Activated CD8-positive, alpha-beta memory T cell treated with anti-CD3 and anti-CD28 coated beads, Interleukin-2, amount 50 U/mL, for 48 hours (primary cell): ENCODE results near the gene NPW.
A peak's percentile ranks its signal among the peaks of the same experiment; 100 is the strongest.
"Not testable (repeated sequence)": the region's sequence is repeated elsewhere in the genome, so short reads cannot be mapped to it uniquely, and the experiment has no call there.

Source experiments
- DNase-seq: peaks from one replicate; pipeline ENCODE4 v3.0.0-alpha.2; 2020

Gene NPW

DNA sequence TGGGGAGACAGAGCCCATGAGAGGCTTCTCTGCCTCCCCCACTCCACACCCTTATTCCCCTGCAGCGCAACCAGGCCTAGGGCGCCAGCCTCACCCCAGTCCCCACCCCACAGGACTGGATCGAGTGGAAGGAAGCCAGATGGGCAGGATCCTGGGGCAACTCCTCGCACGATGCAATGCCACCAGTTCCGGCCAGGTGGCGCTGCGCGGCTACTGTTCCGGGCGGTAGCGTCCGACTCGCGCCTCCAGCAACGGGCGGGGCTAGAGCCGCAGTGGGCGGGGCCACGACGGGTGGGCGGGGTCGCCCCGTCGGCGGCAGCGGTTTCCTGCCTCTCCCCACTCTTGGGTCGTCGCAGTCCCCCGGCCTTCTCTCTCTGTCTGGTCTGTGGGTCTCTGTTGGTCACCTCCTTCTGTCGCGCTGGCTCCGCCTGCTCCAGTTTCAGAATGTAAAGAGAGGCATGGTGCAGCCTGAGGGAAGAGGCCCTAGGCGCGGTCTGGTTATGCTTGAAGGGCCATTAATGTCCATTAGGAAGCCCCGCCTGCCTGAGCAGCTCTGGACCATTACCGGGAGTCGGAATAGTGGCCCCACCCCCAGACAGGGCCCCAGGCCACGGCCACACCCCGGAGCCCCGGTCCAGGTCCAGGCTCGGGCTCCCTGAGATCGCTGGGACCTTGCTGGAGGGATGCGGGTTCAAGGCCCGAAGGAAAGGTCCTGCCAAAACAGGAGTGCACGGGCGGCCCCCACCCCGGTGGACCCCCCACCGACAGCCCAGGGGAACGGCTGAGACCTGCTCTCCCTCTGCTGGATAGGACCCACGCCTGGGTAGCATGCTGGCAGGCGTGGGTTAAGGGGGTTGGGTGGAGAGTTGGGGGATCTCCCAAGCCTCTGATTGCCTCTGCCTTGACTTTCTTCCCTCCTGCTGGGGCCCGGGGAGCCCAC is 3.8 kb downstream of the NPW start:
- peak; percentile 100 for DNase-seq

DNA sequence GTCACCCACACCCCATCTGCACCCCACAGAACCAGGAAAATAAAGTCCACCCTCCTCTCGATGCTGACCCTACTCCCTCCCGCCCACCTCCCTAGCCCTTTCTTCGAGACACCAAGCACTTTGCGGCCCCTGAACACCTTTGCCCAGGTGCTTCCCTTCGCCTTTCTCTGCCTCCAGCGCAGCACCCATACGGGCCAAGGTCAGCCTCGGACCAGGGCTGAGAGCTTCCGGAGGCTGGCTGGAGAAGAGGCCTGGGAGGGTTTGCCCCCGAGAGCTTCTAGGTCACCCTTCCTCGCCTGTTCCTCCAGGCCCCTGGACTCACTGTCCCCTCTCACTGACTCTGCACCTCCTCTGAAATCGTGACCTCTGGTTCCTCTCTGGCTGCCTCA is 4.4 kb downstream of the NPW start:
- DNase-seq = no peak

DNA sequence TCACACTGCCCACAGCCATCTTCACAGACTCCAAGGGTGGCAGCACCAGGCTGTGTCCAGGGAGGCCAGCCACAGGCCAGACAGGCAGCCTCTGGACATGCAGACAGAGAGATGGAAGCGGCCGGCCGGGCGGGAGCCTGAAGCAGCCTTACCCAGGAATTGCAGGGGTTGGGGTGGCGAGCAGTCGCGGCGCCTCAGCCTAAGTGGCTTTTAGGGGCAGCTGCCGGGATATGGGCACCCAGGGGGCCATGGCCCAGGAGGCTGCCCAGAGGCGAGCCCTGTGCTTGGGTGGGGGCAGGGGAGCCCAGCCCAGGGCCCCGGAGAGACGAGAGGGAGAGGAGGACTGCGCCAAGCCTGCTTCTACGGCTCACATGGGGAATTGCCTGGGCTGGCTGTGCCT is 5.7 kb downstream of the NPW start:
- DNase-seq = no peak

DNA sequence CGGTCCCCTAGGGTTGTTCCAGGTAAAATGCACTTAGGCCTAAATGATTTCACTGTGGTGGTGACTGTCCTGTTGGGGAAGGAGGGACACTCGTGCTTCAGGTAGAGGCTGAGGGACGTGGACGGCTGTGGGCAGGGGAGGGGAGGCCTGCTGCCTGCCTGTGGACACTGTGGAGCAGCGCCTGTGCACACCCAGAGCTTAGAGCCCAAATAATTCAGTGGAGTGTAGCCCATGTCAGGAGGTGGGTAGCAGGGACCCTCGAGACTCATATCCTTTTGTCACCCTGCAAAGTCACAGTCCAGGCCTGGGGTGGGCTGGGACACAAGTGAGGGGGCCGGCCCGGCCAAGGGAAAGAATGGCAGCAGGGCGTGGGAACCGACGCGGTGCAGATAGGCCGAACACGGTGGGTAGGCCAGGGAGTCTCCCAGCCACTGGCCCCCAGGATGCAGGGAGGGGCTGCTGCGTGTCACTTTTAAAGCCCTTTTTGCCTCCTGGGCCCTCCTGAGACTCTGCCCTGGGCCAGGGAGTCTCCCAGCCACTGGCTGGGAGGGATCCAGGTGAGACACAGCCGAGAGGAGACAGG is 6.4 kb downstream of the NPW start:
- DNase-seq = no peak

DNA sequence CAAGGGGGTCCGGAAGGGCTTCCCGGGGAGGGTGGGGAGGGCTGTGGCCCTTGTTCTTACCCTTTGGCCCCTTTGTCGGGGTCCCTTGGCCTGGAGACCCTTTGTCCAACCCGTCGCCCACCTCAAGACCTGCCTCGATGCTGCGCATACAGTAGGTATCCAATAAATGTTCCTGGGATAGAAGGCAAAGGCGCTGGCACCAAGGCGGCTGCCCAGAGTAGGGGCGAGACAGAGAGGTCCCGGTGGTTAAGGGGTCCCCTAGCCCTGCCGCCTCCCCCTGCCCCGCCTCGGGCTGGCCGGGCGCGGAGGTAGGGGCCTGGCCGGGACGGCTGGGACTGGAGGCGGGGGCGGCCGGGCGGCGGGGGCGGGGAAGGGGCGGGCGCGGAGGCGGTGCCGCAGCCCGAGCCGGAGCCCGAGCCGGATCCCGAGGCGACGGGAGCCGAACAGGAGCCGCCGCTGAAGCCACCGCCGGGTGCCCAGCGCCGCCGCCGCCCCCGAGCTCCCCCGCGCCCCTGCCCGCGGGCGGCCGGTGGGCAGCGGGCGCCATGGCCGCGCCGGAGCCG is 7.0 kb downstream of the NPW start, which contains the start of gene NHERF2:
Gene NHERF2, plus strand, starts transcription at position 442 of the 563 bp plus-strand sequence. Its CDS starts 104 bp downstream, at position 546.
- DNase-seq = no peak

DNA sequence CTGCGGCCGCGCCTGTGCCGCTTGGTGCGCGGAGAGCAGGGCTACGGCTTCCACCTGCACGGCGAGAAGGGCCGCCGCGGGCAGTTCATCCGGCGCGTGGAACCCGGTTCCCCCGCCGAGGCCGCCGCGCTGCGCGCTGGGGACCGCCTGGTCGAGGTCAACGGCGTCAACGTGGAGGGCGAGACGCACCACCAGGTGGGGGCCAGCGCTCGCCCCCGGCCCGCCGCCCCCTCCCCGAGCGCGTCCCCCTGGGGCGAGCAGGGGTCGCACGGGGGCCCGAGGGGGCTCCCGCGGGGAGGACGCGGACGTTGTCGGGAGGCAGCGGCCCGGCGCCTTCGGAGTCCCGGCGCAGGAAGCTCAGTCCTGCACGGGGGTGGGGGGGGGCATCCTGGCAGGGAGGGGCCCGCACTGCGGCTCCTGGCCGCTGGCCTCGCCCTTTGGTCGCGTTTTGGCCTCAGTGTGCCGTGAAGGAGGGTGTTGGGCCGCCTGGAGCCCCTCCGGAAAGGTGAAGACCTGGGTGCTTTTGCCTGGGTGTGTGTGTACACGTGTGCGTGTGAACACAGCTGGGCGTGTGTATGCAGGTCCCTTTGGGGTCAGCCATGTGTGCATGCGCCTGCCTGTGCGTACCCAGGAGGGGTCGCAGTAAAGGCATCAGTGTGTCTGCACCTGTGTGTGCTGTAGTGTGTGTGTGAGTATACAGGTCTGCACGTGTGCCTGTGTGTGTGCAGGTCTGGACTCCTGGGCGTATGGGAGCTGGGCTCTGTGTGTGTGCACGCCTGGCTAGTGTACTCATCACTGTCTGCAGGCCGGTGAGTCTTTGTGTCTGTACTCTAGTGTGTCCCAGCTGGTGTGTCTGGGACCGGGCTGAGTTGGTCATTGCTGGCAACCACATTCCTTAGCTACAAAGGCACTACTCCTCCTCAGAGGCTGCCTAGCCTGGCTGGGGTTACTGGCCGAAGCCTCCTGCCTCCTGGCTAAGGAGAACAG is 7.7 kb downstream of the NPW start:
- peak; percentile 65 for DNase-seq

DNA sequence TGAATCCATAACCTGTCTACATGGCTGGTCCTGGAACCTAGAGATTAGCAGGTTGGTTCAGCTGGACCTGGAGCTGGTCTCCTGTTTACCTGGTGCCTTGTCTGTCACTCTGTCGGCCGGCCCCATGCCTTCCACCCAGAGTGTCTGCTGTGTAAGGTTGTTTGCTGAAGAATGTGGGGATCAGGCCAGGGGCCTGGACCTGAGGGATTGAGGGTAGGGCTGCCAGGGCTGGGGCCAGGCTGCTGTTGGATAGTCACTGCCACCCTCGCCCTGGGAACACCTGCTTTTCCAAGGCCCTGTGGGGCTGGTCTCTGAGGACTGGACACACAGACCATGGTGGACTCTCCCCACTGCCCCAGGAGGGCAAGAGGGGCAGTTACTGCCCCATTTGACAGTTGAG is 8.6 kb downstream of the NPW start:
- no peak for DNase-seq

DNA sequence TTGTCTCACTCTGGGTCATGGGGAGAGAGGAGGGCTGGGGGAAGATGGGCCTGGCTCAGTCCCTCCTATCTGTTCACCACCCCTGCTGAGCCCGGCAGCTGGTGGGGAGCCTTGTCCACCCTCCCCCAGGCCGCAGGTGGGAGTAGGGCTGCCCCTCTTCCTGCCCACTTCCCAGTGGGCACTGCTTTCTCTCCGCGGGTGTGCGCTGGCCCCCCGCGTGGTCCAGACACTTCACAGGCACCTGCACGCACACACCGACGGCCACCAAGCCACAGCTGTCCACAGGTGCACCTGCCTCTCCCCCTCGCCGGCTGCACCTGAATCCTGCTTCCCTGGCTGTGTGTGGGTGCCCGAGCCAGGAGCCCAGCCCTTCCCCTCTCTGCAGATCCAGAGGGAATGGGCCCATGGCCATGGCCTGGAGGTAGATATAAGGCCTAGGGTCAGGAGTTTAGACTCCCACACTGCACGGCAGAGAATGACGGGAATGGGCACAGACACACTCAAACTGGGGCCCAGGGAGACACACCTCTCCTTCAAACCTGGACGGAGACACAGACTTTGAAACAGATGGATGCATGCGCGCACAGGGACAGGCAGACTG is 9.1 kb downstream of the NPW start:
- DNase-seq = no peak

DNA sequence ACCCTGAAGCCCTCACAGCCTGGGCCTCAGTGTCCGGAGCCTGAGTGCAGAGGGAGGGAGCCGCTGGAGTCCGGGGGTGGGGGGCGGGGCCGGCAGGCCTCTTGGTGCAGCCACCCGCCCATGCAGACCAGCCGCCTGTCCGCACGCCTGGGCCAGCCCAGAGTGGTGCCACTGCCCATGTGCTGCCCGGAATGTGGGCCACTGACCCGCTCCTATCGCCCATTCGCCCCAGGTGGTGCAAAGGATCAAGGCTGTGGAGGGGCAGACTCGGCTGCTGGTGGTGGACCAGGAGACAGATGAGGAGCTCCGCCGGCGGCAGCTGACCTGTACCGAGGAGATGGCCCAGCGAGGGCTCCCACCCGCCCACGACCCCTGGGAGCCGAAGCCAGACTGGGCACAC is 9.8 kb downstream of the NPW start:
- no peak for DNase-seq

DNA sequence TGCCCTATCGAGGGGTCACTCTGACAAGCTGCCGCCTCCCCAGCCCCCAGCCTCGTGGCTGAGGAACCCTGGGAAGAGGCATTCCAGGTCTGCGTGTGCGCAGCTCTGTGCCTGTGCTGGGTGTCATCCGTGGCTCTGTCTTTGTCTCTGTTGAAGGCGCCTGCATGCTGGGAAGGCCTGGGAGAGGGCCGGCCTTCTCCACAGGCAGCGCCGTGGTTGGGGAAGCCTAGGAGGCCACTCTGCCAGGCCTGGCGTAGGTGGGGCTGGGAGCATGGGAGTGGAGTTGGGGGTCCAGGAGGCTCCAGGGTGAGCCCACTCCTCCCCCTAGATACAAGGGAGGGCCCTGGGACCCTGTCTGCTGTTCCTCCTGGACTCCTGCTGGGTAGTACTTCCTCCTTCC is 10.5 kb downstream of the NPW start:
- DNase-seq = no peak

DNA sequence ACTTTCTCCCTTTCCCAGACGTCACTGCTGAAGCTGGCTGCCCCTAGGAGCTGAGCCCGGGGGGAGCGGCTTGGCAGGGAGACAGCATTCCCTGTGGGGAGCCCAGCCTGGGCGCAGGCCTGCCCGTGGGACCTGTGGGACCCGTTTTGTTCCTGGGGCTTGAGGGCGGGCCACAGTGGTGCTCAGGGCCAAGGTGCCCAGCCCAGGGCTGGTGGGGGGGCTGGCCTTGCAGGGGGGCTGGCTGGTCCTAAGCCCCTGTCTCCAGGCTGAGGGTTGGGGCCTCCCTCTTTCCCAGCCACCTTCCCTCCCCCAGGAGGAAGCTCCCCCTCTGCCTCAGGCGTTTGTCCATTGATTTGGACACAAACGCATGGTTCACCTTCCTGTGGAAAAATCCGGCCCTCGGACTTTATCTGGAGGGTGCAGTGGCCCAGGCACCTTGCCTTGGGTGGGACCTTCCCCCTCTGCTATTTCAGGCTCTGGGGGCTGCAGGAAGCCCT is 11.5 kb downstream of the NPW start:
- DNase-seq = no peak

DNA sequence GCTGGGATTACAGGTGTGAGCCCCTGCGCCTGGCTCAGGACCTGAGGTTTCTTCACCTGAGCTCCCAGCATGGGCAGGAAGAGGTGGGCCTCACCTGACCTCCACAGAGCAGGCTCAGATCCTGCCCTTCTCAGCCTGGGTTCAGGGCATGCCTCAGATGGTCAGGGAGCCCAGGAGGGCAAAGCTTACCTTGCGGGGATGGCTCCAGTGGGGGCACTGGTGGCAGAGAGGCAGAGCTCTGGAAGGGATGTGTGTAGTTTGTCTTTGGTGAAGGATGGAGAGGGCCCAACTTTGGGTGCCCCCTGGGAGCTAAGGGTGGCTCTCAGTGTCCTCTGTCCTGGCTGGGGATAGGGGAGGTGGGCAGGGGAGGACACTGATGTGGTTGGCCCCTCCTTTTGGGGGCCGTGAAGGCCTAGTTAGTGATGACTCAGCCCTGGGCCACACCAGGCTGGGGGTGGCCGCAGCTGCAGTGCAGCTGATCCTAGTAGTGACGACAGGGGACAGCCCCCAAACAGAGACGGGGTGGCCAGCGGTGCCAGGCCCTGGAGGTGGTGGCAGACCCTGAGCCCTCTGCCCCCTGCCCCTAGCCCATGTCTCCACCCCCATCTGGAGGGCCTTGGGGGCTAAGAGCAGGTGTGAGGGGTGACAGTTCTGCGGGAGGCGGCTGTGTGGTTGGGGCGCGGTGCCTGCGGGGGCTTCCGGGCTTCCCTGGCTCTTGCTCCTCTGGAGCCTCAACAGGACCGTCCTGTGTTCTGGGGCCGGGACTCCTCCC is 12.9 kb downstream of the NPW start:
- no peak for DNase-seq

DNA sequence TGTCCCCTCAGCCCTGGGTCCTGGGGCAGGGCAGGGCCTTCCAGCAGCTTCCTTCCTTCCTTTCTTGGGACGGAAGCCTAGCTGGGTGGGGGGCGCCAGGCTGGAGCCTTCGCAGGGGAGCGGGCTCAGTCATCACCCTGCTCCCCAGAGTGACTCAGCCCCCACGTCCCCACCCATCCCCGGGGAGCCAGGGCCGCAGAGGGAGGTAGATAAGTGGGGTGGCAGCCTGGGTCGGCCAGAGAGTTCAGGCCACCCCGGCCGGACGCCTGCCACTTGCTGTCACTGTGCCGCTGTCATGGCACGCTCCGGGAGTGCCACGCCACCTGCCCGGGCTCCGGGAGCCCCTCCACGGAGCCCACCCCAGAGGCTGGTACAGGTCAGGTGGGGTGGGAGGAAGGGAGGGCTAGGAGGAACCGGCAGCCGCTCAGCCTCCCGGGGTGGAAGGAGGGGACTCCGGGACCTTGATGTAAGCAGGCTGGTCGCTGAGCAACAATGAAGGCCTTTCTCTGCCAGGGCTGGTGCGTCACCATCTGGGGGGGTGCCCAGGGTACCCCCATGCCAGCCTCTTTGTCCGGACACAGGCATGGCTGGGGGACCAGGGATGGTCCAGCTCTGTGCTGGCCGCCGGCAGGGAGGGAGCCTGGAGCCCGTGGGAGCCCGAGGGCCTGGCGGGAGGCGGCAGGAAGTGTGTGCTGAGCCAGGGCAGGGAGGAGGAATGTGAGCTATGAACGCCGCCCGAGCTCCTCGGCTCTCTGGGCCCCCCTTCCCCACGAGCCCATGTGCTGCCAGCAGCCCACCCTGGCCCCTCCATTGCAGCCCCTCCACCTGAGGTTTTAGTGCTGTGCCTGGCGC is 13.7 kb downstream of the NPW start:
- DNase-seq = no peak

DNA sequence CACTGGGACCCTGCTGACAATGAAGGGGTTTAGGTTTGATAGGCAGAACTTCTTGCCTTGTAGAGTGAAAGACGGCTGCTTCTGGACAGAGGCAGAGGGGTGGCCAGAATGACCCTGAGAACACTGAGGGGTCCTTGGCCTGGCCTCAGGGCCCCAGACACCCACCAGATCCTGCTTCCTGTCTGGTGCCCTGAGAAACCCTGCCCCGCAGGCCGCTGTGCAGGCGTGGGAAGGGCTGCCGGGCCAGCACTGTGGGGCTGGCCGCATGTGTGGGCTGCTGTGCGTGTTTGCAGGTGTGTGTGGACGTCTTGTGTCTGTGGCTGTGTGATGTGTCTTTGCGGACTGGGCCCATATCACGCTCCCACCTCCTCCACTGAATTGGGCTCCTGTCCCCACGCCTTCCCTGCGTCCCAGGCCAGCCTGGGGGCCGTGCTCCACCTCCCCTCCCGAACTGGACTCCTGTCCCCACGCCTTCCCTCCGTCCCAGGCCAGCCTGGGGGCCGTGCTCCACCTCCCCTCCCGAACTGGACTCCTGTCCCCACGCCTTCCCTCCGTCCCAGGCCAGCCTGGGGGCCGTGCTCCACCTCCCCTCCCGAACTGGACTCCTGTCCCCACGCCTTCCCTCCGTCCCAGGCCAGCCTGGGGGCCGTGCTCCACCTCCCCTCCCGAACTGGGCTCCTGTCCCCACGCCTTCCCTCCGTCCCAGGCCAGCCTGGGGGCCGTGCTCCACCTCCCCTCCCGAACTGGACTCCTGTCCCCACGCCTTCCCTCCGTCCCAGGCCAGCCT is 14.5 kb downstream of the NPW start:
- DNase-seq = not testable (repeated sequence)

DNA sequence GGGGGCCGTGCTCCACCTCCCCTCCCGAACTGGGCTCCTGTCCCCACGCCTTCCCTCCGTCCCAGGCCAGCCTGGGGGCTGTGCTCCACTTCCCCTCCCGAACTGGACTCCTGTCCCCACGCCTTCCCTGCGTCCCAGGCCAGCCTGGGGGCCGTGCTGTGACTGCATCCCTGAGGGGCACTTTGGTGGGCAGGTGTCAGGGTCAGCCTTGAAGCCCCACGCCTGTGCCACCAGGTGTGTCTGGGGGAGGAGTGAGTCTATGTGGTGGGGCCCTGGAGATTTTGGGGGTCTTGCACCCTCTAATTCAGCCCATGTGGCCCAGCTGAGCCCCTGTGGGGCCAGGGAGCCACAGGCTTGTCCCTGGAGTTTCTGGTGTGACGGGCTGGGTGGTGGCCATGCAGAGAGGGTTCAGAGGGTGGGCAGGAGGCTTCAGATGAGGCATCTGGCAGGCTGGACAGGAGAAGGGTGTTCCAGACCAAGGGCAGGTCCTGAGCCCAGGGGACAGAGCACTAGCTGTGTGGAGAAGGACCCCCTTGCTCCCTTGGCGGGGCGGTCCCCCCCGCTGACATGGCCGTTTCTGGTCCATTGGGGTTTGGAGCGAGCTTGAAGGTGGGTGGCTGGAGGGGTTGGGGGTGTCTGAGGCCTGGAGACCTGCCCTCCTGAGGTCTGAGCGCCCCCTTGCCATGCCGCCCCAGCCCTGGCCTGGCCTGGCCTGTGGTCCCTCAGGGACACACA is 15.3 kb downstream of the NPW start:
- DNase-seq = no peak

DNA sequence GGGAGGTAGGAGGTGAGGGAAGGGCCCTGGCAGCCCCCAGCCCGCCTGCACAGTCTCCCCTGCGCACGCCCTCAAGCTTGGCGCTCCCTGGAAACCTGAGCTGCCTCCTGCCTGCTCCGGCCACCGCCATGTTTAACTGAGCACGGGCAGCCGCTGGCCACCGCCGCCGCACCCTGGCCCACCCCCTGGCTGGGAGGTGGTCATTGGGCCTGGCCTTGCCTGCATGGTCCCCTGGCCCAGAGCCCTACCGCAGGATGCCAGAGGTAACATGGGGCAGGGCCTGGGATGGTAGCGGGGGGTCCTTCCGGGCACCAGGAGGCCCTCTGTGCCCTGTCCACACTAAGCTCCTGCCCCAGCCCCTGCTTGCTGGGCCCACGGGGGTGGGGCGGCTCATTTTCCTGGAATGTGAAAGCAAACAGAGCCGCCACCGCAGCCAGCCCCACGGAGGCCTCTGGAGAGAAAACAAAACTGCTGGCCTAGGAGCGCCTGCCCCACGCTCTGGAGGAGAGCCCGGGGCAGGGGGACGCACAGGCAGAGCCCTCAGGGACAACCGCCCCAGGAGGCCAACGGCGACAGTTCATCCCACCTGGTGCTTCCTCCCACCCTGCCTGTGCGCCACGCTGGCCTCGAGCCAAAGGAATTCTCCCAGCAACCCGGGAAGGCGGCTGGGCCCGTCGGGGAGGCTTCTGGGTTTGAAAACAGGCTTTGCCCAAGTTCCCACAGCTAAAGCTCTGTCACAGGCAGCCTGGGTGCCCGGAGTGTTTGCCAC is 16.0 kb downstream of the NPW start:
- DNase-seq = no peak

DNA sequence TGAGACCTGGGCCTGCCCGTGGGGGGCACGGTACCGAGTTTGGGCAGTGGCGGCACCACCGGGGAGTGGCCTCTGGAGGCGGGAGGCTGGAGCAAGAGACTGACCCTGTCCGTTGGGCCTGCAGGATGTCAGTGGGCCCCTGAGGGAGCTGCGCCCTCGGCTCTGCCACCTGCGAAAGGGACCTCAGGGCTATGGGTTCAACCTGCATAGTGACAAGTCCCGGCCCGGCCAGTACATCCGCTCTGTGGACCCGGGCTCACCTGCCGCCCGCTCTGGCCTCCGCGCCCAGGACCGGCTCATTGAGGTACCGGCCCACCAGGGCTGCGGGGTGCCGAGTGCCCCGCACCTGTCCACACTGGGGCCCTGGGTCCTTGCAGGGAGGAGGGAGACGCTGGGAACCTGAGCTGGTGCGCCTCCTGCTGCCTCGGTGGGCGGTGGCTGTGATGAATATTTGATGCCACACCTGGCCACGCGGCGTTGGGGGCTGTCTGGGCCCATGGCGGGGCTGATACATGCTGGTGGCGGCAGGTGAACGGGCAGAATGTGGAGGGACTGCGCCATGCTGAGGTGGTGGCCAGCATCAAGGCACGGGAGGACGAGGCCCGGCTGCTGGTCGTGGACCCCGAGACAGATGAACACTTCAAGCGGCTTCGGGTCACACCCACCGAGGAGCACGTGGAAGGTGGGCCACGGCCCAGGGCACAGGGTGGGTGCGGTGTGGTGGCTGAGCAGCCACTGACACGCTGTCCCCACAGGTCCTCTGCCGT is 16.8 kb downstream of the NPW start:
- DNase-seq = no peak
